ENCODE data around the gene TENM4. TPM values are rescaled to one million over a fixed set of nuclear protein-coding genes. Genes with fewer than 3 reads are reported as not detected.

The TENM4 gene
- total RNA-seq, 1 donor from 2014 or later, result 16.9 TPM

DNA sequence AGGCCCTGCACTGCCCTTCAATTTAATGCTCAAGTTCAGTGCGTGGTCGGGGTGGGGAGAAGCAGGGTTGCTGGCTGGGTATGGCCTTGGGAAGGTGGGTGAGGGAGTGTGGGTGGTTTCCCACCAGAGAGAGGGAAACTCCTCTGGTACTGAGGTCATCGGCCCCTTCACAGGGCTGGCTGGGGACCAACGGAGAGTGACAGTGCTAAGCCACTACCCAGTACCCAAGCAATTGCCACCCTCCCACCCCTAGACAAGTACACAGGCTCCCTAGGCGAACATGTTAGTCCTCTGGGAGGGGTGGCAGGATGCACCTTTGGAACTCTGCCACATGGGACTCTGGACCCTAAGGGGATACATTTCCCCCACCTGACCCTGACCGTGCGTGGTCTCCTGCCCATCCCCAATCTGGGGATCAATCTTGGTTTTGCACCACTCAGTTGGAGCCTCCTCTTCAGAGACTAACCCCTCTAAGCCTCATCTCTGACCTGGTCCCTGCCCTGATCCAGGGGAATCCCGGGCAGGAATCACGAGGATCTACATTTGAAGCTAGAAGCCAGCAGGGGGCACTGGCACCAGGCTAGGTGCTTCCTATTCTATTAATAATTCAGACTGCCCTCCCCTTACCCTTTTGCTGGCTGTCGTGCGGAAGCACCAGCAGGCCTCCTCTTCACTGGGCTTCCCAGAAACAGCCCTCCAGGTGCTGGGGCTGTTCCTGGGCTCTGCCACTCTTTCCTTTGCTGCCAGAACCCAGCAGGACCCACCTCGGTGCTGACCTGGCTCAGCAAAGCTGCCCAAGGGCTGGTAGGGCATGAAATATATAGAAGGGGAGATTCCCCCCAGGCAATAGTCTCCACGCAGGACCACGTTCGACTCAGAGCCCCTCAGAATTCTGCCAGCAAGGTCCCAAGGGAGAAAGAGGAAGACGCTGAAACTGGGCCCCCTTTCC, 377.7 kb downstream of the TENM4 start:
- no peak for DNase-seq (ENCODE audit: low spot score)

GRCh38 chr11:79060081-79060953, 380.5 kb downstream of the TENM4 start:
- DNase-seq (ENCODE audit: low spot score), result no peak

DNA sequence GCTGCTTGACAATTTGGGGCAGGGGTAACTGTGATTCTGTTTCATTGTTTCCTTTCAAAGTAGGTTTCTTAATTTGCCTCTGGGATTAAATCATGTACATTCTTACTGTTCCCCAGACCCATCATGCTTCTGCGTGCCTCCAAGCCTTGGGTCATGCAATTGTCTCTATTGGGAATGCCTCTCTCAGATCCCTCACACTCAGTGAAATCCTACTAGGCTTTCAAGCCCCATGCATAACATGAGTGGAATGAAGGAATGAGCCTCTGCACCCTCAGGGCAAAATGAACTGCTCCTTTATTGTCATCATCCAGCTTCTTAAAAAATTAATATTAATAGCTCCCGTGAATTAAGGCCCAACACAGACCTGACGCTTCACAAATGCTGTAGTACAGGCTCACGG, 381.7 kb downstream of the TENM4 start:
- no peak for DNase-seq (ENCODE audit: low spot score)

DNA sequence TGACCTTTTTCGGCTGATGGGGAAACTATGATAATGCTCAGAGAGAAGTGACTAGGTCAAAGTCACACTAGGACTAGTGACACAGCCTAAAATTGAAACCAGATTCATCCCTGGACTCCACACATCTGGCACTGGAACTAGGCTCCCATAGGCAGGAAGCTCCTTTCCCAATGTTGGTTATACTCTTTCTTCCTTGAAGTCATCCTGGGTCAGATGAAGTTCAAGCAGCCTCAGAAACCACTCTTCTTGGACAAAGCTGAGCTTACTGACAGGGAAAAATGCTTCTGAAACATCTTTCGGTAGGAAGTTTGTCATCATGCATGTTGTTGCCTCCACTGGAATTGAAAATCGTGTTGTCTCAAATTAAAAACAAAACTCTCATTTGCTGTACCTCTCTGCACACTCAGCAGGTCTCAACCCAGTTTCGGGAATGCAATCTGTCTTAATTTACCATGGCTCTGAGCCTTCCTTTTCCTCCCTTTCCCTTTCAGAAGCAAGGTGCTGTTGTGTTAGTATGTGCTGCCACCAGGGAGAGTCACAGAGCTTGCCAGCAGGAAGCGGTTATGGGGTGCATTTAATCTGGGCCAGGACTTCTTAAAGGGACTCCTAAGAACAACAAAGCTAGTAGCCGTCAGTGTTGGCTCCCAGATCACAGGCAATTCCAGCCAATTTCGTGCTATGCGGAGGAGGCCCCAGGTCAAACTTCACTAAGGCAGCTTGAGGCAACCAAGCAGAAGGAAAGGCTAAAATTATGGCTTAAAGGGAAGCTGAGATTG, 384.8 kb downstream of the TENM4 start:
- no peak for DNase-seq (ENCODE audit: low spot score)

GRCh38 chr11:79054636-79055035, 386.2 kb downstream of the TENM4 start:
- DNase-seq (ENCODE audit: low spot score), result no peak

DNA sequence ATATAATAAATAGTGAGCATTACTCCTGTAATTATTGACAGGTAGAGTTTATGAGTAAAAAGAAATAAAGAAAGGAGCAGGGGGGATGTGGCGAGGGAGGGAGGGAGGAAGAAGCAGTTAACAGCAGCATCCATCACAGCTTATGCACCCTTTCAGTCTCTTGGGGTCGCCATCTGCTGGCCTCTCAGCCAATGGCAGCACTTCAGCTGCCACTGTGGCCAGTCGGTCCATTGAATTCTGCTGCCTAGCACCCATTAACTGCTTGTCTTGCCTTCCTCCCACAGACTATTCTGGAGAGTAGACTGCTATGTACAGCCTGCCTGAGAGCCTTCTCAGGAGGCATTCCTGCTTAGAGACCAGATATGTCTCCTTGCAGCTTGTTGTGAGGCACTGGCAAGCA, 388.3 kb downstream of the TENM4 start:
- no peak for DNase-seq (ENCODE audit: low spot score)

- peak; percentile 58 for DNase-seq (ENCODE audit: low spot score)
Observed at GRCh38 chr11:79050786-79051185, 390.0 kb downstream of the TENM4 start.

DNA sequence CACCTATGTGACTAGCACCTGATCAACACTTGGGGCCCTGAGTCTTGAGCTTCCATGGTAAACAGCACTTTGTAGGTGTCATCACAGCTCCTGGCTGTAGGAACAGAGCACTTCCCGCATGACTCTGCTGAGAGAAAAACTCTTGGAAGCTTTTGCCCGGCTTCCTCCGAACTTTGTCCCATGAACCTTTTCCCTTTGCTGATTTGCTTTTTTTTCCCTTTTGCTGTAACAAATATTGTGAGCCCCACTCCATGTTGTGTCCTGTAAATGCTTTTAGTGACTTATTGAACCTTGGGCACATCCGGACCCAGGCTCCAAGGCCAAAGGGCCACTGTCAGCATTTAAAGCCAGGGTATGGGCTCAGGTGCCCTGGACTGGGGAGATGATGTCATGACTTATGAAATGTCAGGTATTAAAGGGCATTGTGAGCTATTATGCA, 391.1 kb downstream of the TENM4 start:
- no peak for DNase-seq (ENCODE audit: low spot score)

DNA sequence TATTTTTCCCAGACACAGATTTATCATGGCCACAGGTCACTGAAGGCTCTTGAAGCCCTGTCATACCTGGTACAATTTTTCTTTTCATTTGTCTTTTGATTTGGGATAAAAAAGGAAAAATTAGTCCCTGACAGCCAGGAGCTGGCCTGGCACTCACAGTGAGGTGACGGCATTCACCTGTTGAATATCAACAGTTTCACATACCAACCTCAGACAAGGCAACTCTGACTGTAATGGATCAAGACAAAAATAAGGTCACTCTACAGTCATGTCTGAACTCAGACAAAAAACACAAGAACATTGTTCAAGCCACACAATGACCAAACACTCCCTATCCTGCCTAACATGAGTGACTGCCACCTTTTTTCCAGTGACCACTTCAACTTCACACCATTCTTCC, 392.9 kb downstream of the TENM4 start:
- DNase-seq (ENCODE audit: low spot score), result no peak

GRCh38 chr11:79047321-79047720, 393.5 kb downstream of the TENM4 start:
- DNase-seq (ENCODE audit: low spot score), result no peak

- no peak for DNase-seq (ENCODE audit: low spot score)
Observed at GRCh38 chr11:79046366-79046765, 394.5 kb downstream of the TENM4 start.

- DNase-seq (ENCODE audit: low spot score), result peak; percentile 62
Observed at GRCh38 chr11:79045800-79046304, 395.0 kb downstream of the TENM4 start.

DNA sequence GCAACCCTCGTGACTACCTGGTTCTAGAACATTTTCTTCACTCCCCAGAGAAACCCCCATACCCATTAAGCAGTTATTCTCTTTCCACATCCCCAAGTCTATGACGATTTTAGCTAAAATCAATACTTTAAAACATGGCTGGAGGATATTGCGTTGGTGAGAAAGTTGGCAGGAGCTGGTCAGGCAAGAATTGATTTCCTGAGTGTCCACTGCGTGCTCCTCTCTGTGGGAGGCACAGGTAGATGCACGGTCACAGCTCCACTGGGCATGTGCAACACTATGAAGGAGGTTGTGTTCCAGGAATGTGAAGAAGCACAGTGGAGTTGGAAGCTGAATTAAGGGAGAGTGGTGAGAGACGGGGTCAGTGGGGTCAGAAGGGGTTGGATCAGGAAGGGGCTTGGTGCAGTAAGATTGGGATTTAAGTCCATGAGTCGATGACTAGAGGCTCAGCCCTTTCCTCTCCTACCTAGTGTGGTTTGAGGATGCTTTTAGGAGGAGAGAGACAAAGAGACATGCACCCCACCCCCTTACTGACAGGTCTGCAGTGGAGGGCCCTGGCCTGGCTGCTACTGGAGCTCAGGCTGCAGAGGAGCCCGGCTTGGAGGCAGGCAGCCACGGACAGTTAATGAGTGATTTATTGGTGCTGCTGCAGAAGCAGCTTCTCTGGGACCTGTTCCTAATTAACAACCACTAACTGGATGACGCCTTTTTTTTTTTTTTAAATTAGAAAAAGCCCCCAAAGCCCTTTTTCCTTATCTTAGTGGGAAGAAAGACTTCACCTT, 395.6 kb downstream of the TENM4 start:
- no peak for DNase-seq (ENCODE audit: low spot score)

- peak; percentile 75 for DNase-seq (ENCODE audit: low spot score)
Observed at GRCh38 chr11:79044201-79044600, 396.6 kb downstream of the TENM4 start.

DNA sequence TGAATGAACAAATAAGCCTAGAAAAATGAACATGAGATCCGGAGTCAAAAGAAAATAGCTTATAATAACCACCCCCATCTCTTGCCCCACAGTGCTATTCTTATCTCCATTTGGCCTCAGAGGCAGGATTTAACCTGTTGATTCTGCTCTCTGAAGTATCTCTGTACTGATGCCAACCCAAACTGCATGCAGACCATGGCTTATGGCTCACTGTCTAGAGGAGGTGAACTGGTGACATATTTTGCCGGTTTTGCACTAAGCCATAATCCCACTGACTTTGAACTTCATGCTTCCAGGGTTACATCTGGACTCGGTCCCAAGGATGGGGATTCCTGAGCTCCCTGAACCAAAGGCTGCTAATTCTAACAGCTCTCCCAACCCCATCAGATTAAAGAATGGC, 397.1 kb downstream of the TENM4 start:
- peak; percentile 95 for DNase-seq (ENCODE audit: low spot score)

DNA sequence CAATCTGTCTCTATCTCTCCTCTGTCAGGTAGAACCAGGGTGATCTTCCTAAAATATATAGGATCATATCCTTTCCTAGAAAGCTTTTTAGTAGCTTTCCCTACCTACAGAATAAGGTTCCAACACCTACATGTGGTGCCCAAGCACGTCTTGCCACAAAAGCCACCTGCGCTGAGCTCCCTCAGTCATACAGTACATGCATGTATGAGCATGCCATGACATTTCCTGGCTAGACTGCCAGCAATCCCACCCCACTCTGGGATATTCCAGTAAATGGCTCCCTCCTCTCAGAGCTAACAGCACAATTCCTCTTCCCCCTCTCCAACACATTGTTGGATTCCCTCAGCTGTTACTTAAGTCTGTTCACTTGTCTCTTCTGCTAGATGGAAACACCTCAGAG, 398.0 kb downstream of the TENM4 start:
- no peak for DNase-seq (ENCODE audit: low spot score)

GRCh38 chr11:79040348-79040747, 400.5 kb downstream of the TENM4 start:
- DNase-seq (ENCODE audit: low spot score), result no peak

DNA sequence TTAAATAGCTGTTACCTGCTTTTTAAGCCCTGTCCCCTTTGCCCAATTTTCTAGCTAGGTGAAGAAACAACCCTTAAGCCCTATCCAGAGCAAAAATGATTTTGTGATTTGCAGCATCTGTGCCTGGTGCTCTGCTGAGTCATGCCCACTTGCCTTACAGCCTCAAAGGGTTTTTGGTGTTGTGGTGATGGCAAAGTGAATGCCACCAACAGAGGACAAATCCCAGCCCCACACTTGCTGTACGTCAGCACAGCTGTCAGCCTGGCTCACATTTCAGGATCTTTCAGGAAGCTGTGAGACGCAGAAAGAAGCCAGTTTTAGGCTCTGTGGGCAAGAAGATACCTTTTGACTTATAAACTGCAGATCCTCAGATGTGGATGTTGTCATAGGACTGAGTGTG, 401.7 kb downstream of the TENM4 start:
- no peak for DNase-seq (ENCODE audit: low spot score)

DNA sequence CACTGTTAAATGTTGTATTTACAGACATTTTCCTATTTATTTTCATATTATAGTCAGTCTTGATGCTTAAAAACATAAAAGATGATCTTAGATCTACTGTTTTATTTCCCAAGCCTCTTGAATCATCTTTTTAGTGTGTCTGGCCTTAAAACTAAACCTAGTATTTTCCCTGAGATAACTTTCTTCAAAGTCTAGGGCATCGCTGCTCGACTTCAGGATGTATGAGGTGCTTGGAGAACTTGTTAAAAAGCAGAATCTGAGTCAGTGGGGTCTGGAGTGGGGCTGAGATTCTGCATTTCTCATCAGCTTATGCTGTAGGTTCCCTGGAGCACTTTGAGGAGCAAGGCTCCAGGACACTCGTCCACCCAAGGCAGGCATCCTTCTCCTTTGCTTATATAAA, 404.9 kb downstream of the TENM4 start:
- DNase-seq (ENCODE audit: low spot score), result peak; percentile 92

DNA sequence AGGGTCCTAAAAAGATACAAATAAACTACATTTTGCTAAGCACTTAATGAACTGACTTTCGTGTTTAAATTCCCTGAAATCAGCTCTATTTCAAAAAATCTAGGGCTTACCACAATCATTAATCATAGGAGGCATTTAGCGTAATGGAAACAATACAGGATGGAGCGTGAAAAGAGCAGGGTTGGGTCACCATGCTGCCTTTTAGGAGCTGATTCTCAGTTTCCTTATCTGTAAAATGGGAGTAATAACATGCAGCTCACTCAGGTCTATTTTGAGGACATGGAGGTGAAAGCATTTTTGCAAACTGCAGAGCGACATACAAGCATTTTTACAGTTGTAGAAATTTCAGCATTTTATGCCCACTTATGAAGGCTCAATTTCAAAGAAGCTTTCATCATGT, 407.0 kb downstream of the TENM4 start:
- DNase-seq (ENCODE audit: low spot score), result no peak

DNA sequence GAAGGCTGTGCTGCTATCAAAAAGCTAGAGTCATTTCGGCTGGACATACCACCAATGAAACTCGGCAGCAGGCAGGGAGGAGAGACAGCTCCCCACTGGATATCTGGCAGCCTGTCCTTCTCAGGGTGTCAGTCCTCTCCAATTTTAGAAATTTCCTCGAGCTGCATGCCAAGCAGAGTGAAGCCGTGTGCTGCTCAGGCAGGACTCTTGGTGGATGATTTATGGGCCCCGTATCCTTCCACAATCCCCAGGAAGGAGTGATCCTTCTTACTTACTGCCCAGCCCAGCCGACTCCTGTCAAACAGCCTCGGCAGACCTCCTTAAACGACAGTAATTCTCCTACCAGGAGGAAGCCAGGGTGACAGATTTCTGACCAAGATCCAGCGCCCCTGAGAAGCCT, 410.4 kb downstream of the TENM4 start:
- peak; percentile 69 for DNase-seq (ENCODE audit: low spot score)

Measured in umbilical cord (tissue), 2 donors.